Measurements from ENCODE around the gene KCNQ1.

- TF ChIP-seq CEBPZ (IDR thresholded peaks at IDR 0.05; ENCODE audit: borderline replicate concordance, low read depth, low read length) = no peak
- no peak for TF ChIP-seq HDAC2 (IDR thresholded peaks at IDR 0.05)
- no peak for TF ChIP-seq NFE2L1 (tag; IDR thresholded peaks at IDR 0.05; ENCODE audit: borderline replicate concordance, low read depth)
- no peak for TF ChIP-seq EGR1 (conservative IDR thresholded peaks at IDR 0.05)
- TF ChIP-seq E2F4 (CRISPR knock-in tag; IDR thresholded peaks at IDR 0.05; ENCODE audit: low read depth) = no peak
These were observed 255.8 kb downstream of the KCNQ1 start for GRCh38 chr11:2700415-2701211.
